IPS-20b (cell line): ENCODE results near the gene PADI1.

Source experiments
- H3K27ac ChIP-seq: one replicate; pipeline ENCODE4 v1.5.1; 2013; ENCODE audit warnings: low read length
- H3K27me3 ChIP-seq: 2 replicates; pipeline ENCODE4 v1.6.1; 2013; ENCODE audit warnings: mild to moderate bottlenecking, low read length, inconsistent platforms; ENCODE audit not compliant: insufficient read depth
- H3K36me3 ChIP-seq: 2 replicates; pipeline ENCODE4 v1.6.1; 2013; ENCODE audit warnings: low read depth, mild to moderate bottlenecking, inconsistent platforms, low read length, moderate library complexity; ENCODE audit not compliant: insufficient read depth
- H3K4me1 ChIP-seq: 2 replicates; pipeline ENCODE4 v1.6.1; 2013; ENCODE audit warnings: mild to moderate bottlenecking, control low read depth, inconsistent platforms, low read length, moderate library complexity; ENCODE audit not compliant: insufficient read depth
- H3K4me3 ChIP-seq: 2 replicates; pipeline ENCODE4 v1.5.1; 2013; ENCODE audit warnings: mild to moderate bottlenecking, low read length, inconsistent platforms
- H3K9ac ChIP-seq: 2 replicates; pipeline ENCODE4 v1.6.1; 2013; ENCODE audit warnings: low read depth, mild to moderate bottlenecking, inconsistent platforms, low read length, moderate library complexity
- H3K9me3 ChIP-seq: 2 replicates; pipeline ENCODE4 v1.6.1; 2013; ENCODE audit warnings: mild to moderate bottlenecking, low read depth, low read length, inconsistent platforms; ENCODE audit not compliant: insufficient read depth

The PADI1 gene

DNA sequence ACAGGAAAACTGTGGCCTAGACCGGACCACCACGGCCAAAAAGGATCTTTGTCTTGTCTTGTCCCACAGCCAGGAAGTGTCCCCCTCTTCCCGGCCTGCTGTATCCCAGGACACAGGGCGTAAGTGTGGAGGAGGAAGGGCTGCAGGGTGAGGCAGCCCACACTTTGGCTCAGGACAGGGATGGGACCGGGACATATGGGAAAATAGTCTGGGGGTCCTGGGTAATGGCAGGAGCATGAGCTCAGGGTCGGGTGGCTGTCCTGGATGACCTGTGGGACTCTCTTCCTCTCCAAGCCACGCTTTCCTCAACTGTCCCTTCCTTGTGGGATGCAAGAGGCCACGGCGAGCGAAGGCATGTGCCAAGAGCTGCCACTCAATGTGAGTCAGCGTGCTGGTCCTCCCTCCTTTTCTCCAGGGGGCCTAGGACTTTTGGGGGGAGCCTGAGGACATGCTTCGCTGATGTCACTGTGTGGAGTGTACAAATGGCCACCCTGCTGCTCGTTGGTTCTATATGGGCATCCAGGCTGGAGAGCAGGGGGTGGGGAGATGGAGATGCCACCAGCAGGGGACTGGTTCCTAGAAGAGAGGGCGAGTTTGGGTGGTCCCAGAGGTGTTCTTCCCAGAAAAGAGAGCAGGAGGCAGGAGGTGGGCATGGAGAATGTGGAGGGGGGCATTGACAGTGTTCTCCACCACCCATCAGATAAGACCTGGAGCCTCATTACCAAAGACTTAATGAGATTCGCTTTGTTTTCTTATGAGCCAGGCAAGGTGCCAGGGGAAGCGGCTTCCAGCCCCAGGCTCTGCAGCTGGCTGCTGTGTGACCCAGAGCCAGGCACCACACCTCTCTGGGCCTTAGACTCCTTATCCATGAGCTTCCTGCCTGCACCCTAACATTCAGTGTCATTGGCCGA lies 11.5 kb upstream of the PADI1 start:
- Histone ChIP-seq H3K9me3 (no peaks in the 10 kb centered on the region), H3K4me3 (no peak overlapping the region), H3K4me1 (no peaks in the 10 kb centered on the region), H3K9ac (no peak overlapping the region), H3K27ac (no peak overlapping the region), H3K36me3 (no peaks in the 10 kb centered on the region), H3K27me3 (no peaks in the 10 kb centered on the region)

DNA sequence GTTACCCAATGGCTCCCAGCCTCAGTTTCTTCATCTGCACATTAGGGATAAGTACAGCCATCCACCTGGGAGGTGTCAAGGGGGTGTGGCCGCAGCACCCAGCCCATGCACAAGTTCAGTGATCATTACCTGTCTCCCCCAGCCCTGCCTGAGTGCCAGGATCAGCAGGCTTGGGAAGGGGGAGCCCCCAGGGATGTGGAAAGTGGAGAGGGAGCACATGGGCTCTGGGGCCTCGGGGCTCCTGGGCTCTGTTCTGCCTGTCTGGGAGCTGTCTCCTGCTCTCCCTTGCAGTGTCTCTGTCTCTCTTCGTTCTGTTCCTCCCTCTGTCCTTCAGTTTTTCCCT lies 10.8 kb upstream of the PADI1 start:
- Histone ChIP-seq H3K9ac (no peak overlapping the region), H3K4me1 (no peaks in the 10 kb centered on the region), H3K36me3 (no peaks in the 10 kb centered on the region), H3K27ac (no peak overlapping the region), H3K4me3 (no peak overlapping the region), H3K9me3 (no peaks in the 10 kb centered on the region), H3K27me3 (no peaks in the 10 kb centered on the region)

DNA sequence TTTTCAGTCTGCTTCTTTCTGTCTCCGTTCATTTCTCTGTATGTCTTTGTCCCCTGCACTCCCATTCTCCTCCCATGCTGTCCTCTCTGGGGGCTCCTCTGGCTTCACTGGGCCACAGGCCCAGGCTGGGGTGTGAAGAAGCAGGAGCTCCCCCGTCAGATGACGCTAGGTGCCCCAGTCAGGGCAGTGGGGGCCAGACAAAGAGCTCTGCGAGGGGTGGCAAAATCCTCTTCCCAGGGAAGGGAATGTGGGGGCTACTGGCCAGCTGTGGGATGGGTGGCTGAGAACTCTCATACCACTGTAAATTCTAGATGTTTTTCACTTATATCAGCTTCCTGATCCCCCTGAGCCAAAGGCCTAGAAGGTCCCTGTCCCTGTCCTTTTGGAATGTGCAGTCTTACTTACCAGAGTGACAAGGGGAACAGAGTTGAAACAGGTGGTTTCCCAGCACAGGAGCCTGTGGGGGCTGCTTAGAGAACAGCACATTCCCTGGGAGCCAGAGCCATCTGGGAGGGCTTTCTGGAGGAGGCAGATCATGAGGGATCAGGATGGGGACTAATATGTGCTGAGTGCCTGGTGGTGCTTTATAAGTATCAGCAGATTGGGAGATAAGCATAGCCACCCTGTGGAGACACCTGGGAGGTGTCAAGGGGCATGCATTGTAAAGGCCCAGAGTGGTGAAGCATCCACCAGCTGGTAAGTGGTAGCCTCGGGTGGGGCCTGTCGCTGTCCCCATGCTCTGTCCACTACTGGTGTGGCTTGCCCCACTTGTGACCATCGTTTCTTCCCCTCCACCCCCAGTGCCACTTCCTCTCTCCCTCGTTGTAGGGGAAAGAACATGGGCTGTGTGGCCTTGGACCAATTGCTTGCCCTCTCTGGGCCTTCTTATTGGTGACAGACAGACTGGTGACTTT lies 10.1 kb upstream of the PADI1 start:
- Histone ChIP-seq H3K9ac (no peak overlapping the region), H3K27ac (no peak overlapping the region), H3K4me1 (no peaks in the 10 kb centered on the region), H3K36me3 (no peaks in the 10 kb centered on the region), H3K4me3 (no peak overlapping the region), H3K27me3 (no peaks in the 10 kb centered on the region), H3K9me3 (no peaks in the 10 kb centered on the region)

DNA sequence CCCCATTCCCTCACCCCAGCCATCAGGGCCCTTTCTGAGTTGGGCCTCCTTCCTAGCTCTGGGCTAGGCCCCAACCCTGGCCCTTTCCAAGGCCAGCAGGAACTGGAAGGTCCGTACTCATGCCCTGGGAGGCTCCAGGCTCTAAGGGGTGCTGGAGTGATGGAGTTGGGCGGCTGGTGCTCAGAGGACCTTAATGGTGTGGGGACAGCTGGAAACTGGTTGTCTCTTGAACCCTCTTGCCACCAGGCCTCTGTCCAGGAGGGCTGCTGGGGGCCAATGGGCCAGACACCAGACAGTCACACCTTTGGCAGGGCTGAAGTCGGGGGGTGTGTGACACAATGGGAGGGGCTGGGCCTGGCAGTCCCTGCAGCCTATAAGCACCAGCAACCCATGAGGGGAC lies 9.2 kb upstream of the PADI1 start:
- no peaks in the 10 kb centered on the region for H3K4me1 ChIP-seq
- H3K9me3 ChIP-seq: no peaks in the 10 kb centered on the region
- no peaks in the 10 kb centered on the region for H3K27me3 ChIP-seq
- H3K4me3 ChIP-seq: no peak overlapping the region
- H3K9ac ChIP-seq: no peak overlapping the region
- H3K27ac ChIP-seq: no peak overlapping the region
- H3K36me3 ChIP-seq: no peaks in the 10 kb centered on the region

DNA sequence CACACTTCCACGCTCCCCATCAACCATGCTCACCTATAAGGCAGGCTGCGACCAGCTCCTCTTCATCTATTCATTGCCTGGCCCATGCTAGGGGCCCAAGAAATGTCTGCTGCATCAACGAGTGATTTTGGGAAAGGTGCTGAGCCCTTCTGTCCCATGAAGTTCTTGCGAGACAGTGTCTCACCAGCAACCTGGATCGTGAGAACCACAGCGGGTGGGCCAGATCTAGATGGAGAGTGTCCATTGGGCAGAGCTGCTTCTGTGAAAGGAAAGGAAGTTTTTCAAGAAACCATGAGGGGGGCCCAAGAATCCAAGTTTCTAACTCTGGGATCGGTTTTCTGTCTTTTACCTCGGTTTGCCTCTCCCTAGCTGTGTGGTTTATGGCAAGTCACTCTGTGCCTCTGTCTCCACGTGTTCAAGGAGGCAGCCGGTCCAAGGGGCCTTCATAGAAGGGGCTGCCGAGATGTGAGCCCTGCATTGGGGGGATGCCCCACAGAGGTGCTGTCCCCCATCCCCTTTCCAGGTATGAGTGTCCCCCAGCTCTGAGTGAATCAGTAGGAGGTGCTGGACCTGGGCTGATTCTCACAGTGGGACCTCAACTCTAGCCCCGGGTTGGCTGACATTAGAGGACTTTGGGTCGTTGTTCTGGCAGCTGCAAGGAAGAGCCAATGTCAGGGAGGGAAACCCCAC lies 8.3 kb upstream of the PADI1 start:
- Histone ChIP-seq H3K4me3 (no peak overlapping the region), H3K9me3 (no peaks in the 10 kb centered on the region), H3K36me3 (no peaks in the 10 kb centered on the region), H3K27ac (no peak overlapping the region), H3K4me1 (no peaks in the 10 kb centered on the region), H3K9ac (no peak overlapping the region), H3K27me3 (no peaks in the 10 kb centered on the region)

DNA sequence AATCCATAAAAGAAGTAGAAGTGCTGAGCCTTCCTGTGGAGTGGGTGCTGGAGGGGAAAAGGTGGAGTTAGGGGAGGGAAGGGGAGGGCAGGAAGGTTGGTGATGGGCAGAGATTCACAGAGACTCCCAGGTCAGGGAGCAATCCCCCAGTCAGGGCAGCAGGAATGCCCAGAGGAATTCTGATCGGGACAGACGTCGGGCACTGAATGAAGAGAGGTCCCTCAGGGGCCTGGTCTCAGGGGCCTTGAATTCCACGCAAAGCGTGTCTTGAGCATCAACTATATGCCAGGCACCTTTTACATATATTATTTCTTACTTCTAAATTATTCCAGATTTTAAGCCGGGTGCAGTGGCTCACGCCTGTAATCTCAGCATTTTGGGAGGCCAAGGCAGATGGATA lies 7.2 kb upstream of the PADI1 start:
- H3K27ac ChIP-seq: no peak overlapping the region
- no peaks in the 10 kb centered on the region for H3K4me1 ChIP-seq
- no peak overlapping the region for H3K4me3 ChIP-seq
- H3K9ac ChIP-seq: no peak overlapping the region
- H3K27me3 ChIP-seq: no peaks in the 10 kb centered on the region
- no peaks in the 10 kb centered on the region for H3K36me3 ChIP-seq
- H3K9me3 ChIP-seq: no peaks in the 10 kb centered on the region

DNA sequence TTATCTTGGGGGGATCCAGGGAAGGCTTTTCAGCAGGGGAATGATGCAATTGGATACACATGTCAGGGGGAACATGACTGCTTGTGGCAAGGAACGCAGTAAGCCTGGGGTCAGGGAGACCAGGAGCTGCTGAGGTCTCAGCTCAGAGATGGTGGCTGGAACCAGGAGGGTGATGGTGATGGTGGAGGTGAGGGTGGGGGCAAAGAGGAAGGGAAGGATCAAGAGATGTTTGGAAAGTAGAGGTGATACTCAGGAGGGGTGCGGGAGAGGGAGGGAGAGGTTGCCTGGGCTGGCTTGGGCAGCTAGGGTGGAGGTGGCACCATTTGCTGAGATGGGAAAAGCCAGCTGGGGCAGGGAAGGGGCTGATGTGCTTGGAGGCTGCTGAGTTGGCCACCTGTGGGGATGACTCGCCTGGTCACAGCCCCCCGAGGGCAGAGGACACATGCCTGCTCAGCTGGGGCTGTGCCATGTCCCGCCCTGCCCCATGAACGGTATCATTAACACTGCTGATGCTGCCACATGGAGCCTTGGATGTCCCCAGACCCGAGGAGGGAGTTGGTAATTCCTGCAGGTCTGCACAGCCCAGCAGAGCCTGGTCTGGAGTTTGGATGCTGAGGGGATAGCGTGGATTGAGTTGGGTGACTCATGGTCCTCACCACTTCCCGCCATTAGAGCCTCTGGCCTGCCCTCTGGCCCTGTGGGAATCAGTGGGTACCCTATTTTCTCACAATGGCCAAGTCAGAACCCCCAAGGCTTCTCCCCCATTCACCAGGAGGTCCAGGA lies 6.3 kb upstream of the PADI1 start:
- no peaks in the 10 kb centered on the region for H3K9me3 ChIP-seq
- no peaks in the 10 kb centered on the region for H3K36me3 ChIP-seq
- no peak overlapping the region for H3K9ac ChIP-seq
- H3K27ac ChIP-seq: no peak overlapping the region
- H3K4me1 ChIP-seq: no peaks in the 10 kb centered on the region
- no peaks in the 10 kb centered on the region for H3K27me3 ChIP-seq
- H3K4me3 ChIP-seq: no peak overlapping the region

DNA sequence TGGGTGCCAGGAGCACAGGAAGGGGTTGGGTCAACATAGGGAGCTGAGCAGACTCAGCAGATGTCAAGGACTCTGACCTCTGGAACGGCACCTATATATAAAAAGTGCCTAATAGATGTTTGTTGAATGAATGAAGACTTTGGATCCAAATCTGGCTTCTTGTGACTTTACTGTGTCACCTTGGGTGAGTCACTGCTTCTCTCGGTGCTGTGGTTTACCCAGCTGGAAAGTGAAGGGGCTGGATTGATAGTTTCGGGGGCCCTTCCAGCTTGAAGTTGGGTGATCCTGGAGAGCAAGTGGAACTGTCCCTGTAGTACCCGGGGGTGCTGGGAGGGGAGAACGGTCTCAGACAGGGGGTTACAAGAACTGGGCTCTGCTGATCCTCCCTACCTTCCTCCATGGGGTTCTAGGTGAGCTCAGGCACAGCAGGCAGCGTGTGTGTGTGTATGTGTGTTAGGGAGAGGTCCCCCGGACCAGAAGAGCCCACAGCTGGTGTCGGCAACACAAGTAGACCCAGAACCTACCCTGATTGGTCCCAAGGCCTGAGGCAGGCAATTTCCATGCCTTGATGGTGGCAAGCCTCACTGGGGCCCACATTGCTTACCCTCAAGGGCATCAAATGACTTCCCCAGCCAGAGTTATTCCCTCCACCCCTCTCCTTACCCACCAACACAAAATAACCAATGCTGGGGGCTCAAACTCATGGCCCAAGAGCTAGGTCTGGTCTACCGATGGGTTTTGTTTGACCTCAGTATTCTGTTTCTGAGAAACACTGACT lies 5.5 kb upstream of the PADI1 start:
- Histone ChIP-seq H3K27me3 (no peaks in the 10 kb centered on the region), H3K36me3 (no peaks in the 10 kb centered on the region), H3K9me3 (no peaks in the 10 kb centered on the region), H3K4me3 (no peak overlapping the region), H3K4me1 (no peaks in the 10 kb centered on the region), H3K27ac (no peak overlapping the region), H3K9ac (no peak overlapping the region)

DNA sequence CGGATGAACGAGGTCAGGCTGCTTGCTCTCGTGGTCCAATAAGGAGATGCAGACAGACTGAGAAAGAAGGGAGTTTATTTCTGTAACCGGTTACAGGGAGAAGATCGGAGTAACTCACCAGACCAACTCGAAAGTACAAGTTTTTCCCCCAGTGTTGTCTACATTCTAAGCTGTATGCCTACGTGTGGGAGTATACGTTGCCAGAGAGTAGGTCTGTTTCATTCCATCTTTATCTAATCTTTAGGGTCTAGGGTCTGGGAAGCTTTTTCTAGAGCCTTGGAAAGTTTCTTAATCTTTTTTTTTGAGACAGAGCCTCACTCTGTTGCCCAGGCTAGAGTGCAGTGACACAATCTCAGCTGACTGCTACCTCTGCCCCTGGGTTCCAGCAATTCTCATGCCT lies 4.7 kb upstream of the PADI1 start:
- no peak overlapping the region for H3K4me3 ChIP-seq
- H3K4me1 ChIP-seq: no peaks in the 10 kb centered on the region
- H3K36me3 ChIP-seq: no peaks in the 10 kb centered on the region
- H3K9ac ChIP-seq: no peak overlapping the region
- no peaks in the 10 kb centered on the region for H3K27me3 ChIP-seq
- no peak overlapping the region for H3K27ac ChIP-seq
- no peaks in the 10 kb centered on the region for H3K9me3 ChIP-seq

DNA sequence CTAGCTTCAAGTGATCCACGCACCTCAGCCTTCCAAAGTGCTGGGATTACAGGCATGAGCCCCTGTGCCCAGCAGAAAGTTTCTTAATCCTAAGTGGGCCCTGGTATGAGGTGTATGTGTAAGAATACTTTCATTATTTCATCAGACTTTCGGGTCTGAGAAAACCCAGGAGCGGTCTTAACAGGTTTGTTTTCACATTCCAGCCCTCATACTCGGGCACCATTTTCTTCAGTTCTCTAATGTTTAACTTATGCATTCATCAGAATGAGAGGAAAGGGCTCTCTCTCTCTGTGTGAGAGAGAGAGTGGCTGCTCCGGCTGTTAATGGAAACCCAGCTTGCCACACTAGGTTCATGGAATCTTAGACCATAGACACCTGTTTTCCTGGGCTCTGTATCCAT lies 4.2 kb upstream of the PADI1 start:
- Histone ChIP-seq H3K4me3 (no peak overlapping the region), H3K9ac (no peak overlapping the region), H3K36me3 (no peaks in the 10 kb centered on the region), H3K27ac (no peak overlapping the region), H3K9me3 (no peaks in the 10 kb centered on the region), H3K4me1 (no peaks in the 10 kb centered on the region), H3K27me3 (no peaks in the 10 kb centered on the region)
